Heart right ventricle (tissue), 16 donors: ENCODE measurements around the gene GYPC. TPM values are rescaled to one million over a fixed set of nuclear protein-coding genes. Genes with fewer than 3 reads are reported as not detected.
"Not testable (repeated sequence)": the region's sequence is repeated elsewhere in the genome, so short reads cannot be mapped to it uniquely, and the experiment has no call there.

Source experiments
- ATAC-seq, 8 donors: fragments of 200-7000 bp; cut with Tn5 transposase; one replicate each; pipeline ENCODE4 v1.9.1; 2020; ENCODE audit warnings: mild to moderate bottlenecking in 8 of 8, moderate library complexity in 8 of 8, moderate number of reproducible peaks in 1 of 8
- DNase-seq, 2 donors: peaks; one replicate each; pipeline ENCODE4 v3.0.0-alpha.2; 2020
- H3K27ac ChIP-seq, 10 donors: fragments of 200-600 bp; sonication (generic) in 2 of 10; one replicate each; pipeline versions ENCODE4 v1.5.0 to v1.8.0; 2020 to 2022; ENCODE audit warnings: mild to moderate bottlenecking in 3 of 10
- H3K27me3 ChIP-seq, 7 donors: fragments of 200-600 bp; one replicate each; pipeline ENCODE4 v1.8.0; 2021 to 2022; ENCODE audit warnings: mild to moderate bottlenecking in 2 of 7
- H3K36me3 ChIP-seq, 9 donors: fragments of 200-600 bp; sonication (generic) in 1 of 9; one replicate each; pipeline versions ENCODE4 v1.5.0 to v1.8.0; 2020 to 2022; ENCODE audit warnings: mild to moderate bottlenecking in 2 of 9
- H3K4me1 ChIP-seq, 9 donors: fragments of 200-600 bp; sonication (generic) in 1 of 9; one replicate each; pipeline versions ENCODE4 v1.5.0 to v1.8.0; 2020 to 2022; ENCODE audit warnings: mild to moderate bottlenecking in 4 of 9
- H3K4me3 ChIP-seq, 10 donors: fragments of 200-600 bp; sonication (generic) in 2 of 10; one replicate each; pipeline versions ENCODE4 v1.5.0 to v1.8.0; 2020 to 2022; ENCODE audit warnings: mild to moderate bottlenecking in 7 of 10, moderate library complexity in 2 of 10
- H3K9me3 ChIP-seq, 11 donors: fragments of 200-600 bp in 10 of 11; sonication (generic) in 2 of 11; one replicate each; pipeline versions ENCODE4 v1.5.0 to v1.8.0; 2013 to 2022; ENCODE audit warnings: mild to moderate bottlenecking in 2 of 11, control low read depth in 1 of 11, moderate library complexity in 1 of 11
- WGBS, 2 donors: extraction: QIAGEN DNeasy Blood & Tissue Kit; methylation state at CpG; one replicate each; pipeline ENCODE4 v1.1.7; 2013; ENCODE audit warnings: inconsistent platforms in 1 of 2; 5-methylcytosine and 5-hydroxymethylcytosine counted together
- intact Hi-C, 10 donors: fragments of 100-400 bp; cut with DNase I; formaldehyde crosslinking; loops; one replicate each; pipeline versions ENCODE4 v1.11.1 to v1.14.2; 2022
- polyA plus RNA-seq, 2 donors: library from polyadenylated mRNA; stranded (reverse); fragments of 200-250 nt; gene quantifications; one replicate each; pipeline ENCODE4 v1.2.3, GENCODE V29; 2013
- total RNA-seq, 10 donors: library from RNA; stranded (reverse); fragmentation: NEBNext Ultra II Directional in 3 of 10; extraction: Animal tissue kit (Norgen Biotek cat#: 25700) in 3 of 10; gene quantifications; one replicate each; pipeline versions ENCODE4 v1.2.1 to v1.2.4, GENCODE V29; 2021 to 2023
- TF ChIP-seq, protein P1 (sequence below), 9 donors: fragments of 200-600 bp; sonication (generic) in 2 of 9; IDR thresholded peaks; one replicate each; pipeline versions ENCODE4 v1.5.0 to v1.8.0; 2021 to 2022; ENCODE audit warnings: antibody characterized with exemption in 9 of 9, mild to moderate bottlenecking in 5 of 9, moderate library complexity in 1 of 9
- donor health status: Arrhythmogenic right ventricular cardiomyopathy.
- donor health status: ischemic (EF 13 %, LVEDD 7.1; RV severe dilation, severe dysfunction).
- donor health status: healthy with polysubstance abuse.
- donor health status: DM: no; HTN: yes; CAD: no.
- donor health status: DM: no; HTN: no; CAD: no.
- donor health status: ischemic (EF 25% LVEDD 6.9; RV normal size, moderate dysfunction).
- donor health status: ischemic (EF 25% LVEDD 5.7; RV mildly dilated, moderate dysfunction).
- donor health status: healthy.
- donor health status: DM: yes; HTN: yes; CAD: no.
- donor health status: Ischemic cardiomyopathy.
- donor health status: ischemic (EF 35%, LVEDD 5.7; RV mildly dilated, moderate dysfunction).
- donor health status: nonischemic (EF 11% LVEDD 7.7; RV severe dilation, severe dysfunction).
- donor health status: DM: yes; HTN: yes; CAD: no.
- donor health status: PGD.
- donor health status: ischemic (EF 29% LVEDD 5.4; RV normal size, mild dysfunction).
- donor health status: nonischemic (EF 23%, LVEDD 6.1; RV moderate dilation, normal function).

GYPC gene
- total and polyA plus RNA-seq, 12 donors = 80.3 to 408 (median 127) TPM

- 38 to 62% methylated on average over 2 of the region's 2 CpGs for WGBS, 2 donors
- TF ChIP-seq, protein P1, sequence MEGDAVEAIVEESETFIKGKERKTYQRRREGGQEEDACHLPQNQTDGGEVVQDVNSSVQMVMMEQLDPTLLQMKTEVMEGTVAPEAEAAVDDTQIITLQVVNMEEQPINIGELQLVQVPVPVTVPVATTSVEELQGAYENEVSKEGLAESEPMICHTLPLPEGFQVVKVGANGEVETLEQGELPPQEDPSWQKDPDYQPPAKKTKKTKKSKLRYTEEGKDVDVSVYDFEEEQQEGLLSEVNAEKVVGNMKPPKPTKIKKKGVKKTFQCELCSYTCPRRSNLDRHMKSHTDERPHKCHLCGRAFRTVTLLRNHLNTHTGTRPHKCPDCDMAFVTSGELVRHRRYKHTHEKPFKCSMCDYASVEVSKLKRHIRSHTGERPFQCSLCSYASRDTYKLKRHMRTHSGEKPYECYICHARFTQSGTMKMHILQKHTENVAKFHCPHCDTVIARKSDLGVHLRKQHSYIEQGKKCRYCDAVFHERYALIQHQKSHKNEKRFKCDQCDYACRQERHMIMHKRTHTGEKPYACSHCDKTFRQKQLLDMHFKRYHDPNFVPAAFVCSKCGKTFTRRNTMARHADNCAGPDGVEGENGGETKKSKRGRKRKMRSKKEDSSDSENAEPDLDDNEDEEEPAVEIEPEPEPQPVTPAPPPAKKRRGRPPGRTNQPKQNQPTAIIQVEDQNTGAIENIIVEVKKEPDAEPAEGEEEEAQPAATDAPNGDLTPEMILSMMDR (IDR thresholded peaks at IDR 0.05) = no peak
- ATAC-seq = peak in 2 of 8 donors; percentile 35 to 45
Observed at GRCh38 chr2:126644630-126645191, 11.2 kb upstream of the GYPC start.

GRCh38 chr2:126645211-126645618, 10.7 kb upstream of the GYPC start:
- H3K4me1 ChIP-seq = no peaks in the 10 kb centered on the region
- DNase-seq (no peak), ATAC-seq (no peak)
- no peaks in the 10 kb centered on the region for H3K27me3 ChIP-seq
- intact Hi-C loops = loop anchor here in 1 of 10 donors (10.0 kb wide), 1 partner anchor 120 kb away; no protein-coding TSS in a partner anchor
- no peaks in the 10 kb centered on the region for H3K36me3 ChIP-seq
- no peaks in the 10 kb centered on the region for H3K9me3 ChIP-seq
- no peak overlapping the region for H3K27ac ChIP-seq
- WGBS, 2 donors = 86% methylated on average over 1 of the region's 1 CpG
- H3K4me3 ChIP-seq = no peak overlapping the region
- TF ChIP-seq, protein P1 (IDR thresholded peaks at IDR 0.05) = no peak

More at GRCh38 chr2:126644630-126645191, 11.2 kb upstream of the GYPC start:
- H3K9me3 ChIP-seq = no peaks in the 10 kb centered on the region
- H3K27me3 ChIP-seq = no peaks in the 10 kb centered on the region
- no peak for DNase-seq
- no peaks in the 10 kb centered on the region for H3K4me1 ChIP-seq
- intact Hi-C loops = loop anchor here in 1 of 10 donors (10.0 kb wide), 1 partner anchor 120 kb away; no protein-coding TSS in a partner anchor
- no peaks in the 10 kb centered on the region for H3K36me3 ChIP-seq
- no peak overlapping the region for H3K27ac ChIP-seq
- H3K4me3 ChIP-seq = no peak overlapping the region

DNA sequence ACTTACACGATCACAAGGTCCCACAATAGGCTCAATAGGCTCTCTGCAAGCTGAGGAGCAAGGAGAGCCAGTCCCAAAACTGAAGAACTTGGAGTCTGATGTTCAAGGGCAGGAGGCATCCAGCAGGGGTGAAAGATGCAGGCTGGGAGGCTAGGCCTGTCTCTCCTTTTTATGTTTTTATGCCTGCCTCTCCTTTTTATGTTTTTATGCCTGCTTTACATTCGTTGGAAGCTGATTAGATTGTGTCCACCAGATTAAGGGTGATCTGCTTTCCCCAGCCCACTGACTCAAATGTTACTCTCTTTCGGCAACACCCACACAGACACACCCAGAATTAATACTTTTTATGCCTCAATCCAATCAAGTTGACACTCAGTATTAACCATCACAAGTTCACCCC, 9.9 kb upstream of the GYPC start:
- intact Hi-C loops = loop anchor here in 1 of 10 donors (10.0 kb wide), 1 partner anchor 119 kb away; no protein-coding TSS in a partner anchor
- Histone ChIP-seq H3K27me3 (no peaks in the 10 kb centered on the region), H3K4me3 (no peak overlapping the region), H3K27ac (no peak overlapping the region), H3K4me1 (no peaks in the 10 kb centered on the region), H3K9me3 (no peaks in the 10 kb centered on the region), H3K36me3 (no peaks in the 10 kb centered on the region)
- ATAC-seq = no peak
- TF ChIP-seq, protein P1 (IDR thresholded peaks at IDR 0.05) = no peak
- no peak for DNase-seq
- 88 to 89% methylated on average over 3 of the region's 3 CpGs for WGBS, 2 donors

- H3K27ac ChIP-seq, H3K36me3 ChIP-seq, H3K4me3 ChIP-seq, H3K4me1 ChIP-seq, H3K27me3 ChIP-seq, ATAC-seq, H3K9me3 ChIP-seq, DNase-seq: not testable (repeated sequence)
- WGBS, 2 donors = 98 to 100% methylated on average over 1 of the region's 1 CpG
- intact Hi-C loops = loop anchor here in 1 of 10 donors (10.0 kb wide), 1 partner anchor 117 kb away; no protein-coding TSS in a partner anchor
Observed at GRCh38 chr2:126647714-126648344, 8.1 kb upstream of the GYPC start.

DNA sequence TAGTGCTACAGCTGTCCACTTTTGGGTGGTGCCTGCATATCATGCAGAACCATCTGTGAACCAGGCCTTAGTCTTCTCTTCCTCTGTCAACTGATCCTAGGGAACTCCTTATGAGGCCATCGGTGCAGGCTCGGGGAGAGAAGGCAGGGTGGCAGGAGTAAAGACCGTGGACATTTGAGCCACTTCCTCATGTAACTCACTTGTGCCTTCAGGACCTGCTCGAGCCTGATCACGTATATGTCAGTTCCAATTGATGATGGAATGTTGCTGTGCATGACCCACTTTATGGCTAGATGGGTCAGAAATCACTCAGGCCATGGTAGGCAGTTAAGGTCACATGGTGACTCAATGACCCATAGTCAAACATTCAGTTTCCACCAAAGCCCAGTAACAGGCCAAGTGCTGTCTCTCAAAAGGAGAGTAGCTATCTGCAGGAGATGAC, 7.6 kb upstream of the GYPC start:
- not testable (repeated sequence) for H3K9me3 ChIP-seq, H3K27ac ChIP-seq, H3K27me3 ChIP-seq, H3K4me3 ChIP-seq, ATAC-seq, H3K36me3 ChIP-seq, H3K4me1 ChIP-seq, DNase-seq
- intact Hi-C loops = loop anchor here in 1 of 10 donors (10.0 kb wide), 1 partner anchor 116 kb away; no protein-coding TSS in a partner anchor
- 86% methylated on average over 5 of the region's 5 CpGs for WGBS, 2 donors
